ENCODE results near the gene GALNS. TPM values are rescaled to one million over a fixed set of nuclear protein-coding genes. Genes with fewer than 3 reads are reported as not detected.

Gene GALNS
- total and polyA plus RNA-seq, 2 of the 8 experiments (the other 6 are each of a cell fraction or from before 2014, with no cell fraction given), result 8.9 to 17.8 TPM

- no peak for TF ChIP-seq CHD7 (IDR thresholded peaks at IDR 0.05; ENCODE audit: insufficient replicate concordance, low read length)
Measured at GRCh38 chr16:88865742-88866141, 9.0 kb upstream of the GALNS start (continued).
